Left renal cortex interstitium (tissue), 4 donors: Measurements from ENCODE around the gene RBBP8NL. TPM values are rescaled to one million over a fixed set of nuclear protein-coding genes. Genes with fewer than 3 reads are reported as not detected.
"Not testable (repeated sequence)": the region's sequence is repeated elsewhere in the genome, so short reads cannot be mapped to it uniquely, and the experiment has no call there.

Experiments
- DNase-seq, 4 donors: peaks; one replicate each; pipeline ENCODE4 v3.0.0-alpha.2; 2013; ENCODE audit warnings: low read depth in 4 of 4, low spot score in 2 of 4, missing footprints in 1 of 4
- polyA plus RNA-seq, 4 donors: library from polyadenylated mRNA; unstranded; fragments of 120-200 nt; gene quantifications; one replicate each; pipeline ENCODE4 v1.2.1, GENCODE V29; 2013; ENCODE audit not compliant: insufficient read length in 4 of 4

The RBBP8NL gene
- polyA plus RNA-seq, 4 donors = 1.6 to 3.0 (median 2.0) TPM

GRCh38 chr20:62446888-62447869 is 19.8 kb upstream of the RBBP8NL start:
- DNase-seq = no peak

- no peak for DNase-seq
Observed at GRCh38 chr20:62446481-62446880, 19.1 kb upstream of the RBBP8NL start.

GRCh38 chr20:62445553-62446340 is 18.4 kb upstream of the RBBP8NL start:
- DNase-seq = no peak

- DNase-seq = no peak
Observed at GRCh38 chr20:62444286-62444685, 16.9 kb upstream of the RBBP8NL start.

- no peak for DNase-seq
Observed at GRCh38 chr20:62441987-62442539, 14.7 kb upstream of the RBBP8NL start.

- DNase-seq = no peak
Observed at GRCh38 chr20:62439218-62439617, 11.9 kb upstream of the RBBP8NL start.

GRCh38 chr20:62437927-62438326 is 10.6 kb upstream of the RBBP8NL start:
- DNase-seq = no peak

- DNase-seq = no peak
Observed at GRCh38 chr20:62437496-62437895, 10.2 kb upstream of the RBBP8NL start.

GRCh38 chr20:62436692-62437091 is 9.4 kb upstream of the RBBP8NL start:
- DNase-seq = no peak

- no peak for DNase-seq
Observed at GRCh38 chr20:62433658-62434497, 6.5 kb upstream of the RBBP8NL start.

GRCh38 chr20:62430866-62431447 is 3.6 kb upstream of the RBBP8NL start:
- no peak for DNase-seq

GRCh38 chr20:62430311-62430853 is 3.0 kb upstream of the RBBP8NL start:
- no peak for DNase-seq

- no peak for DNase-seq
Observed at GRCh38 chr20:62429455-62430310, 2.3 kb upstream of the RBBP8NL start.

- no peak for DNase-seq
Observed at GRCh38 chr20:62428396-62429295, 1.3 kb upstream of the RBBP8NL start.

GRCh38 chr20:62428002-62428372 is 648 bp upstream of the RBBP8NL start:
- no peak for DNase-seq

- no peak for DNase-seq
Observed at GRCh38 chr20:62426699-62427131, 624 bp downstream of the RBBP8NL start.

- not testable (repeated sequence) for DNase-seq
Observed at GRCh38 chr20:62426059-62426348, 1.3 kb downstream of the RBBP8NL start.
